ENCODE data around the gene YIPF4.
"Not testable (repeated sequence)": the region's sequence is repeated elsewhere in the genome, so short reads cannot be mapped to it uniquely, and the experiment has no call there.

Gene YIPF4

DNA sequence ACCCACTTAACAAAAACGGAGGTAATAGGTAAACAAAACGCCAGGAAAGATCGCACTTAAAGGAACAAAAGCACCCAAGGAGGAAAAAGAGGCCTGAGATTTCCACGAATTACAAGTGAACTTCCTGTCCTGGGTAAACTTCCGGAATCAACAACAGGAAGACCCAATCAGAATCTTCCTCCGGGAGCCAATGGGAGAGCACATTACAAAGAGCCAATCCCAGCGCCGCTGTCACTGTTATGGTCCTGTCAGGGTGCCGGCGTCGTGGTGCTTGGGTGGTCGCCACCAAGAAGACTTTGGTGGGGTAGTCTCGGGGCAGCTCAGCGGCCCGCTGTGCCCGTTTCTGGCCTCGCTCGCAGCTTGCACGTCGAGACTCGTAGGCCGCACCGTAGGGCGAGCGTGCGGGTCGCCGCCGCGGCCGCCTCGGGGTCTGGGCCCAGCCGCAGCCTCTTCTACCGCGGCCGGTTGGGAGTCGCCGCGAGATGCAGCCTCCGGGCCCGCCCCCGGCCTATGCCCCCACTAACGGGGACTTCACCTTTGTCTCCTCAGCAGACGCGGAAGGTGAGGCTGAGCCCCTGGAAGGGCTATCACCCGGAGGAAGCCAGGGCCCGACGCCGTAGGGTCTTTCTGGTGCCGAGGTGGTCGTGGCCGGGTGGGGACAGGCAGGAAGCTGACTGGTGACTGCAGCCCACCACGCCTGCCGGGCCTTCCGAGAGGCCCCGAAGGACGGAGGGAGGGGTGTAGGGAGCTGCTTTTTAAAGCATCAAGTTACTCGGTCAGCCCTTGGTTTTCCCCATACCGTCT, at the start of gene YIPF4:
Gene YIPF4, plus strand, starts transcription at position 231 of the 804 bp plus-strand sequence. Its CDS starts 252 bp downstream, at position 483.
- peak; percentile 79 for DNase-seq (ENCODE audit: low read depth)

DNA sequence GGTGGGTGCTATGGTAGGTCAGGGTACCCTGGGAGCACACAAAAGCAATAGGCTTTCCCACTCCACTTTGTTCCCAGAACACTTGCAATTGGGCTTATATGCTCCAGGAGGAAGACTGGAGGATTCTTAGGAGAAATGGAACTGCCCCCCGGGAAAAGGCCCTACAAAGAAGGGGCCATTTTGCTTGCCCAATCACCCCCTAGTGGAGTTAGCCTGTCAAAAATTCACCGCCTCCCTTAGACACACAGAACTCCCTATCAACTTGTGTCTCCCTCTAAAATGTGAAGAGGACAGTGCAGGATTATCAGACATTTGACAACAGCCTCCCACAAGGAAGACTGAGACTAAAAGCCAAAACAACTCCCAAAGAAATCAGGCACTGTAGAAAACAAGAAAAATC, 49.5 kb upstream of the YIPF4 start:
- DNase-seq (ENCODE audit: low read depth), result no peak

DNA sequence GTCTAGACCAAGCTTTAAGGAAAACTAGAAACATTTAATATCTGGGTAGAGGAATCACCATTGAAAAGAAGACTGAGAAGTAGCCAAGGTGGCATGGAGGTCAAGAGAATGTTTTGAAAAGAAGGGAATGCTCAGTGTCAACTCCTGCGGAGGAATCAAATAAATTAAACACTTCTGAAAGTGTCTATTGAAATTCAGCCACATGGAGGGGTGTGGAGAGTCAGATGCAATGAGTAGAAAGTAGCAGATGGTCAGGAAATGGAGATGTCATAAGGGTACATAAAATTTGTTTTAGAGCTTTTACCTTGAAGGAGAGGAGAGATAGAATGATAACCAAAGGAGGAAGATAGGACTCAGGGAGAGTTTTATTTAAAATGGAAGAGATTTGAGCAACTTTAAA, 48.1 kb upstream of the YIPF4 start:
- DNase-seq (ENCODE audit: low read depth), result no peak

DNA sequence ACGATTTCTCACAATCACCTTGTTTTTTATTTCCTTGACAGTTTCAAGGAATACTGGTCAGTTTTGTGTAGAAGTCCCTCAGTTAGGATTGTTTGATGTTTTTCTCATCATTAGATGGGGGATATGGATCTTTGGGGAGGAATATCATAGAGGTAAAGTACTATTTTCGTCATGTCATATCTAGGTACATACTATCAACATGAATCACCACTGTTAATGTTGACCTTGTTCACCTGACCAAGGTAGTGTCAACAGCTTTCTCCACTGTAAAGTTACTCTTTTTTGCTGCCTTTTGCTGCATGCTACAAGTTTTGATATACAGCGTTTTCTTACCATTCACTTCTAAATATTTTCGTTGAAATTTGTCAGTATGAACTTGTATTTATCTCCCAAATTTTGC, 45.7 kb upstream of the YIPF4 start:
- DNase-seq (ENCODE audit: low read depth), result no peak

DNA sequence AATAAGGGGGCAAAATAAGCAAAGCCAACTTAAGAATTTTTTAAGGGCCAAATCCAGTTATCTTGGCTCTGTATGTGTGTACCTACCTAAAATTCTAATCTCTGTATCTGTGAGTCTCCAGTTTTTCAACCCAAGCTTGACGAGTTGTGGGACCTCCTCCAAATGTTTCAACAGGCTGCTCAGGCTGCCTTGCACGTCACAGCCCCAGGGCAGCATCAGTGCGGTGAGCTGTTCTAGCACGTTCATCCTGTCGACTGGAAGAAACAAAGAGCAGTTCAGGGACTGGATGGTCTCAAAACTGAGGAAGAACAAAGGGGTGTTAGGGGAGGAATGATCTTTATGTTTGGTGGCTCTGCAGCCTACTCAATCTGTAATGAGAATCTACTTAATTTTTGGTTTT, 42.4 kb upstream of the YIPF4 start:
- DNase-seq (ENCODE audit: low read depth), result no peak

DNA sequence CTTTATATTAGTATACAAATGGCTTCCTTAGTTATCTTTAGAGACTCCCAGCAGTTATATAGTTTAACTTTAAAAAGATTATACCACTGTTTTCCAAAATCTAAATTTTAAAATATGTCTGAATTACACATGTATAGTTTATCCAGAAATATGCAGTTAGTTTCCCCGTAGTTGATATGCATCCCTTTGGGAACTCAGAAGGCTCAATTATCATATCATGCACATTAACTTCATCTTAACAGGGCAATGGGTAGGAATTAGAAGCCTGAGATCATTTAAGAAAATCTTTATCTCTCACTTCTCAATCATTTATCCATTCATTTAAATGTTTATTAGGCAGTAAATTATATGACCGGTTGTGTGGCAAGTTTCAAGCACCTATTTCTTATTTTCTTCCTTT, 40.2 kb upstream of the YIPF4 start:
- no peak for DNase-seq (ENCODE audit: low read depth)

DNA sequence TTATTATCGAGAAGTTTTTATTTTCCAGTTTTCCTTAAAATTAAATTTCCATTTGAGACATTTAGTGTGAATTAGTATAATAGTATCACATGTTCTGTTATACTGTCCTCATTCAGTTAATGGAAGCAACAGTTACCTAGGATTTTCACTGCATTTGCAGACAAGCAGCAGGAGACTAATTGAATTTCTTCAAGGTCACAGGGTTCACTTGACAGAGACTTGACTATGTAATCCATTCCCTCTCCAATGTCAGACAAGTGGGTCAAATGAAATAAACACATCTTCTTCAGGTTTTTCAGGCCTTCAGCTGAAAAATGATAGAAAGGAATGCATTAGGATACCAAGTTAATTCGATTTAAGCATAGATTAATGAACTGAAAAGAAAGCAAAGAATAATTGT, 39.7 kb upstream of the YIPF4 start:
- DNase-seq (ENCODE audit: low read depth), result no peak

DNA sequence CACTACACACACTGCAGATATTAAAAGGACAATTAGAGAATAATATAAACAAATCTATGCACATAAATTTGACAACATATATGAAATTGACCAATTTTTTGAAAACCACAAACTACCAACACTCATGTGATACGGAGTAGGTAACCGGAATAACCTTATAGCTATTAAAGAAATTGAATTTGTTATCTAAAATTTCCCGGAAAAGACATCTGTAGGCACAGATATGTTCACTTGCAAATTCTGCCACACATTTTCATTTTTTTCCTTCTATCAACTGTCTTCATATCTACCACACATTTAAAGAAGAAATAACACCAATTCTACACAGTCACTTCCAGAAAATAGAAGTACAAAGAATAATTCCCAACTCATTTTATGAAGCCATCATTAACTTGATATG, 35.4 kb upstream of the YIPF4 start:
- DNase-seq (ENCODE audit: low read depth), result no peak

DNA sequence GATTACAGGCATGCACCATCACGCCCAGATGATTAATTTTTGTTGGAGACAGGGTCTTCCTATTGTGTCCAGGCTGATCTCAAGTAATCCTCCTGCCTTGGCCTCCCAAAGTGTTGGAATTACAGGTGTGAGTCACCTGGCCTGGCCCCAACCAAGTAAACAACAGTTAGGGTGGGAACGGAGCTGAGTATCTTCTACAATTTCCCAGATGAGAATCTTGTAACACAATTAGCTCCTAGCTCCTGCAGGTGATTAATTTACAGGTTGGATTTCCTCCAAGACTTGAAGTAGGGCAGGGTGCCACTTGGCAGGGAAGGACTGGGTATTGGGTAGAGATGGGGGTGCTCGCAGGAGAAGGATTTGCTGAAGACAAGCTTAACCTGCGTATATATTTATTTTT, 30.8 kb upstream of the YIPF4 start:
- no peak for DNase-seq (ENCODE audit: low read depth)

DNA sequence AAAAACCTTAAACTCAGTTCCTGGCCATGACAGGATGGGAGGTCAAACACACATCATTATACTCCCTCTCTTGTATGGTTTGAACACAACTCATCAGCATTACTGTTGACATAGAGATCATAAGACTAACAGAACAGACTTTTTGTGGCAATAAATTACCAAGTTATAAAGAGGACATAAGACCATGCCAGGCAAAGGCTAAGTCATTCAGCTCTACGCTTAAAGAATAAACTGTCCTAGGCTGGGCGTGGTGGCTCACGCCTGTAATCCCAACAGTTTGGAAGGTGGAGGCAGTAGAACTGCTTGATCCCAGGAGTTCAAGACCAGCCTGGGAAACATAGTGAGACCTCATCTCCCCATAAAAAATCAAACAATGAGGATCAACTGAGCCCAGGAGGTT, 29.4 kb upstream of the YIPF4 start:
- no peak for DNase-seq (ENCODE audit: low read depth)

DNA sequence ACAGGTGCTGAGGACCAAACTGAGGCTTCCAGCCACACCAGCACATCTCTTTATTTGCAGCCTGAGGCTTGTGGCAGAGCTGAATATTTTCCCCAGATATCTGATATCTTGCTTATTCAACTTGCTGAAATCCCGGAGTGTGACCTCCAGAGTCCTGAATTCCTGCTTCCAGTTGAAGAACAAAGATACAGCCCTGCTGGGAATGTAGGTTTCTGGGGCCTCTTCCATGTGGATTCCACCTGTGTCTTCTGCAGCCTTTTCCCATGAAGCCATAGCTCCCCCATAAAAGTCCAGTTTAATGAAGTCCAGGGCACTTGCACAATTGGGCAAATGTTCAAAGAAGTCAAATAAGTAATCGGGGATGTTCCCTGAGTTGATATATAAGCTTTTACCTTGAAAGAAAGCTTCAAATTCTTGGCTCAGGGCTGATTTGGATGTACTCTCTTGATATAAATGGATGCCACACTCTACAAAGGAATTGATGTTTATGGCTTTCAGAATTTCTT, 27.9 kb upstream of the YIPF4 start:
- DNase-seq (ENCODE audit: low read depth), result no peak

DNA sequence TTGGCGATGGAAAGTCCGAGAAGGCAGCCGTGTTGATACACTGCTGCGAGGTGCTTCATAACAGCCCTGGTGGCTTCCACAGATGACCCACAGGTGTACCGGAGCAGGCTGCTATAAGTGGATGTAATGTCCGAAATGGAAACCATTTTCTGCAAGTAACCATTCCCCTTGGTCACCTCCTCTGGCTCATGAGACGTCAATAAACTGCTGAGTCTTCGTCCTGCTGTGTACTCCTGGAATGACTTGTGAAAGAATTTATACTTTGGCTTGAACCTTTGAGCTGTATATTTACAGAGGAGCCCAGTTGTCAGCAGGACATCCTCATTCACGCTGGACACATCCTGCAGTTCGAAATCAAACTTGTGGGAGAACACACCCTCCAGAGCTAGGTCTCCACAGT, 27.4 kb upstream of the YIPF4 start:
- DNase-seq (ENCODE audit: low read depth), result no peak

DNA sequence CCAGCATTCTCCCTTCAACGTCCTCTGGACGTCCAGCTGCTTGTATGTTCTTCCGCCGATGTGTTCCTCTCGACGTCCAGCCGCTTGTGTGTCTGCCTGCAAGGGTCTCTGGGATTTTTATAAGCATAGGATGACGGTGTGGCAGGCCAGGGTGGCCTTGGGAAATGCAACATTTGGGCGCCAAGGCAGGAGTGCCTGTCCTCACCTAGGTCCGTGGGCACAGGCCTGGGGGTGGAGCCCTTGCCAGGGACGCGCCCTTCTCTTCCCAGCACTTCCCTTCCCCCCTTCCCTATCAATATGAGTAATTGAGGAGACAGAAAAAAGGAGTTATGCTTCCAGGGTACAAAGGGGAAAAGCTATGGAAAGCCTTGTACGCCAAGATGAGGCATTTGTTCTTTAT, 19.5 kb upstream of the YIPF4 start:
- DNase-seq (ENCODE audit: low read depth), result no peak

DNA sequence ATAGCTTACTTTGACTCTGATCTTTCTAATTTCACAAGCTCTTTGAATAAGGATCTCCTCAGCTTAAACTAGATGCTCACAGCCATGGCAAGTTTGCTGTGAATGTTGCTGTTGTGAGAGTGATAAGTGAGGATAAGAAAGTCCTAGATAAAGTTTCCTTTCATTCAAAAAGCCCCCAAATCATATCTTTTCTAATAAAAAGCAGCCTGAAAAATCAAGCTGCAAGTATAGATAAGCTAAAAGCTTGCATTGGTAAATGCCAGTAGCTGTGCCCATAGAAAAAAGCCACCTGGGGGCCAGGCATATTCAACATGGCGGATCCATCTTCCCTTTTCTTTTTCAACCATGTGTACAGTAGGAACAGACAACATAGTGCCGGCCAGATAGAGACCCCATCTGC, 17.3 kb upstream of the YIPF4 start:
- DNase-seq (ENCODE audit: low read depth), result no peak

DNA sequence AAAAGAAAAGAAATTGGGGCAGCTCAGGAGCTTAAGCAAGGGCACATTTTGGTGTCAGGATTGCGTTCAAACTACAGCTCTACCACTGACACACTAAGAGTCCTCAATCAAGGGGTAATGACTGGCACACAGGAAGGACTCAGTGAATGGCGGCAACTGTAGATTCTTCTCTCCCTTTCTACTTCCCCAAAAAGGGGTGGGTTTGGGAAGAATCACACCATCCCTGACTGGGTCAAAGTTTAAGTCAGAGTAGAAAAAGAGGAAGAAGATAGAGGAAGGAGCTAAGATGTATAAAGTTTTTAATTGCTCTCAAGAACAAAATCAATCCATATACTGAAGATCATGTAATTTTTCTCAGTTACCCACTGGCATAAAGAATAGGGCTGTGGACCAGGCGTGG, 15.6 kb upstream of the YIPF4 start:
- no peak for DNase-seq (ENCODE audit: low read depth)

DNA sequence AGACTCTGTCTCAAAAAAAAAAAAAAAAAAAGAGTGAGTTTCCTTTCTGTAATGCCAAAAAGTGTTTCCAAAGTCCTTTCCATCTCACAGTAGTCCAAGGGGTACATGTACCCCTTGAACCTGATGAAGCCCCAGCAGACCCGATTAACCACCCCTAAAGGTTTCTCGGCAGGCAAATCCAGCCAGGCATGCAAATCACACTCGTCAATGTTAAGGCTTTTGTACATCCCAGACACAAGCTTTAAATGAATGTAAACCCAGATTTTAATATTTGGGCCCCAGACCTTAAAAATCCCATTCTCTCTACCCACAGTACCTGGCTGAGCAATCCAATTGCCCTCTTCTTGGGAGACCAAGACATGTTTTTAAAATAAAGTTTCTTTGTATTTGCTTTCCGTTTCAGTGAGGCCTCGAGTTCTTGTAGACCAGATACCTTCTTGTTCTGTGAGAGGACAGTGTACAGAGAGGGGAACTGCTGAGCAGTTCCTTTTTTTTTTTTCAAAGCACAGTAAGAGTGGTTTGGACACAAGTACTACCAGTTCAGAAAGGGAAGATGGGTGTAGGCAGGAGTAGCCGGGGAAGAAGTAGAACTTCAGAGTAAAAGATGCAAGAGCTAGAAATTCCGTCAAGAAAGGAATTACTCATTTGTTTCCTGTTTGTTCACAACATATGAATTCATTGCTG, 13.1 kb upstream of the YIPF4 start, which contains the start of gene NLRC4:
Gene NLRC4, minus strand, starts transcription at position 465 of the 684 bp plus-strand sequence. CDS start 8,111 bp downstream, outside the sequence.
- no peak for DNase-seq (ENCODE audit: low read depth)

DNA sequence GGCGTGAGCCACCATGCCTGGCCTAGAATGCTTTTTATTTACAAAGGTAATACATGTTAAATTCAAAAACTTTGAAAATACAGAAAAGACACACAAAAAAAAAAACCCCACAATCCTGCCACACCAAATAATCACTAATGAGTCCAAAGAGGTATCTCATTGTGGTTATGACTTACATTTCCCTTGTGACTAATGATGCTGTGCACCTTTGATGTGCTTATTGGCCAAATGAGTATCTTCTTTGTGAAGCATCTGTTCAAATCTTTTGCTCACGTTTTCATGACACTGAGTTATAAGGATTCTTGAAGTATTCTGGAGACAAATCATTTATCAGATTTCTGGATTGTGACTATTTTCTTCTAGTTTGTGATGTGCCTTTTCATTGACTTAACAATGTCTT, 6.6 kb upstream of the YIPF4 start:
- no peak for DNase-seq (ENCODE audit: low read depth)

DNA sequence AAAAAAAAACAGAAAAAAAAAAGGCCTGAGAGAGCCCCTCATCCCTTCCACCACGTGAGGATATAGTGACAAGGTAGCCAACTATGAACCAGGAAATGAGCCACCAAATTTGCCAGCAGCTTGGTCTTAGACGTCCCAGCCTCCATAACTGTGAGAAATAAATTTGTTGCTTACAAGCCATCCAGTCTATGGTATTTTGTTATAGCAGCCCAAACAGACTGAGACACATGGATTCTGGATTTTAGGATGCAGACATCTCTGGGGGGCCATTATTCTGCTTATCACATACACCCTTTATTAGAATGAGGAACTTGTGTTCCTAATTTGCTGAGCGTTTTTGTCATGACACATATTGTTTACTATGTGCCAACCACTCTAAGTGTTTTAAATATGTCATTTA, 5.4 kb upstream of the YIPF4 start:
- DNase-seq (ENCODE audit: low read depth), result no peak

DNA sequence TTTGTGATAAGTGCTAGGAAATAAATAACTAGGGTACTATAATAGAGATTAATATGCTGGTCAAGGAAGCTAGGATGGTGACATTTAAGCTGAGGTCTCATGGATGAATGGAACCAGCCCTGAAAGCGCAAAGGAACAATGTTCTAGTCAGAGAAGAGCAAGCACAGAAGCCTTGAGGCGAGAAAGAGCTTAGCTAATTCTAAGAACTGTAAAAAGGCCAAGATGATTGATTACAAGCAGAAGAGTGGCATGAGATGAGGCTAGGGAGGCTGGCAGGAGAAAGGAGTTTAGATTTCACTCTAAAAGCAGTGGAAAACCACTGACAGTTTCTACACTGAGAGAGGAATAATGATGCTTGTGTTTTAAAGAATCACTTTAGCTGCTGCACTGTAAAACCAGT, 3.4 kb upstream of the YIPF4 start:
- DNase-seq (ENCODE audit: low read depth), result no peak

DNA sequence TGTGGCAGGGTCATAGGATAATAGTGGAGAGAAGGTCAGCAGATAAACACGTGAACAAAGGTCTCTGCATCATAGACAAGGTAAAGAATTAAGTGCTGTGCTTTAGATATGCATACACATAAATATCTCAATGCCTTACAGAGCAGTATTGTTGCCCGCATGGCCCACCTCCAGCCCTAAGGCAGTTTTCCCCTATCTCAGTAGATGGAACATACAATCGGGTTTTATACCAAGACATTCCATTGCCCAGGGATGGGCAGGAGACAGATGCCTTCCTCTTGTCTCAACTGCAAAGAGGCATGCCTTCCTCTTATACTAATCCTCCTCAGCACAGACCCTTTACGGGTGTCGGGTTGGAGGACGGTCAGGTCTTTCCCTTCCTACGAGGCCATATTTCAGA, 1.9 kb upstream of the YIPF4 start:
- not testable (repeated sequence) for DNase-seq (ENCODE audit: low read depth)

DNA sequence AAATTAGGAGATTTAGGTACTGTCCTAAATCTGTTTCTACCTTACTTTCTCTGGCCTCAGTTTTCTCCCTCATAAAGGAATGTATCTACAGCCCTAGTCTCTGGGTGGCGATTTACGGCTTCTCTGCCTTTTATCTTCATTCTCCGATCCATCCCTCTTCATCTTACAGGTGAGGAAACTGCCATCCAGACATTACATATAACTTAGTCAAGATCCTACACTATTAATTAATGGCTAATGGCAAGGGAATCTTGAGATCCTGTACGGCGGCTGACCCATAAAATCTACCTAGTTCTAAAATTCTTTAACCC, 386 bp upstream of the YIPF4 start:
- DNase-seq (ENCODE audit: low read depth), result no peak

DNA sequence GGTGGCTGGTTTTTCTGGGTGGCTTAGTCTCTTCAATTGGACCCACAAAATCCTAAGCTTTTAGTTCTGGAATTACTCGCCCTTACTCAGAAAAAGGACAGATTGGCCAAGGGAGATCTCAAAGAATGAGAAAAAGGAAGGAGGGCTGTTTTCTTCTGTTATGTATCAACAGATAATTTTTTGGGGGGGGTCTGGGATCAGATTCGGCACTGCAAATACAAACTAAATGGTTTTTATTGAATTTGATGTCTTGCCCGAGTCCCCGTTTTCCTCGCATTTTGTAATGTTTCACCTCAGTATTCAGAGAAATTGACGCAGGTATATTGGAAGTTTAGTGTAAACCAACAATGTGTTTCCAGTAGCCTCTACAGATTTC, 762 bp downstream of the YIPF4 start:
- DNase-seq (ENCODE audit: low read depth), result no peak

DNA sequence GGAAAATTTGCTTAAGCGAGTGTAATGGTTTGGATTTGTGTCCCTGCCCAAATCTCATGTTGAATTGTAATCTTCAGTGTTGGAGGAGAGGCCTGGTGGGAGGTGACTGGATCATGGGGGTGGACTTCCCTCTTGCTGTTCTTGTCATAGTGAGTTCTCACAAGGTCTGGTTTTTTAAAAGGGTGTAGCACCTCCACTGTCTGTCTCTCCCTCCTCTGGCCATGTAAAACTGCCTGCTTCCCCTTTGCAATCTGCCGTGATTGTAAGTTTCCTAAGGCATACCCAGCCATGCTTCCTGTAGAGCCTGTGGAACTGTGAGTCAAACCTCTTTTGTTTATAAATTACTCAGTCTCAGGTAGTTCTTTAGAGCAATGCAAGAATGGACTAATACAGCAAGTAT, 6.6 kb downstream of the YIPF4 start:
- no peak for DNase-seq (ENCODE audit: low read depth)

Data from HS-27A (cell line).